K562 (cell line): ENCODE data around the gene LLCFC1.

Source experiments
- EZH2 ChIP-seq: IDR thresholded peaks from 2 replicates; pipeline ENCODE4 v1.6.1; 2012; ENCODE audit warnings: low read depth, mild to moderate bottlenecking, inconsistent platforms, low read length, borderline replicate concordance
- FOXA3 ChIP-seq, 2 experiments: fragments of 450-650 bp in 1 of 2; sonication (generic) in 1 of 2; formaldehyde crosslinking; IDR thresholded peaks in 1 of 2; conservative IDR thresholded peaks in 1 of 2; 2 replicates each; pipeline versions ENCODE4 v1.4.0 to v1.8.0; 2020 to 2022; ENCODE audit warnings: mild to moderate bottlenecking in 2 of 2, missing genetic modification reagents in 1 of 2
- FOXP1 ChIP-seq: sonication (generic); formaldehyde crosslinking; IDR thresholded peaks from 2 replicates; pipeline ENCODE4 v1.8.0; 2022; ENCODE audit warnings: mild to moderate bottlenecking, missing genetic modification reagents
- MXI1 ChIP-seq: IDR thresholded peaks from 2 replicates; pipeline ENCODE4 v1.6.1; 2011; ENCODE audit warnings: low read depth, mild to moderate bottlenecking, improper control_type of control experiment, low read length
- POLR2A ChIP-seq: fragments of 450-650 bp; conservative IDR thresholded peaks from 2 replicates; pipeline ENCODE4 v1.6.1; 2016
- POLR3G ChIP-seq: IDR thresholded peaks from 2 replicates; pipeline ENCODE4 v1.6.1; 2011; ENCODE audit not compliant: insufficient read length, insufficient replicate concordance; ENCODE audit errors: extremely low read depth
- TCF7L2 ChIP-seq: fragments of 150-350 bp; IDR thresholded peaks from 2 replicates; pipeline ENCODE4 v1.6.1; 2016; ENCODE audit warnings: low read depth, mild to moderate bottlenecking, low read length, moderate library complexity
- ZNF217 ChIP-seq: sonication (generic); formaldehyde crosslinking; IDR thresholded peaks from 2 replicates; pipeline ENCODE4 v1.8.0; 2022; ENCODE audit warnings: mild to moderate bottlenecking, missing genetic modification reagents
- TF ChIP-seq, protein P1 (sequence below), 3 experiments: IDR thresholded peaks in 2 of 3; conservative IDR thresholded peaks in 1 of 3; 2 replicates each; pipeline ENCODE4 v1.5.1; 2011 to 2012; ENCODE audit warnings: low read length in 3 of 3, mild to moderate bottlenecking in 3 of 3, control low read depth in 2 of 3, improper control_type of control experiment in 1 of 3, inconsistent platforms in 1 of 3, low read depth in 1 of 3, mixed read lengths in 1 of 3, moderate library complexity in 1 of 3; ENCODE audit not compliant: insufficient read depth in 2 of 3
- TF ChIP-seq, protein P2 (sequence below), 2 experiments: fragments of 450-650 bp in 1 of 2; sonication (generic) in 1 of 2; formaldehyde crosslinking; conservative IDR thresholded peaks; 2 replicates each; pipeline versions ENCODE4 v1.4.0 to v1.8.1; 2020 to 2022; ENCODE audit warnings: mild to moderate bottlenecking in 1 of 2, missing genetic modification reagents in 1 of 2

DNA sequence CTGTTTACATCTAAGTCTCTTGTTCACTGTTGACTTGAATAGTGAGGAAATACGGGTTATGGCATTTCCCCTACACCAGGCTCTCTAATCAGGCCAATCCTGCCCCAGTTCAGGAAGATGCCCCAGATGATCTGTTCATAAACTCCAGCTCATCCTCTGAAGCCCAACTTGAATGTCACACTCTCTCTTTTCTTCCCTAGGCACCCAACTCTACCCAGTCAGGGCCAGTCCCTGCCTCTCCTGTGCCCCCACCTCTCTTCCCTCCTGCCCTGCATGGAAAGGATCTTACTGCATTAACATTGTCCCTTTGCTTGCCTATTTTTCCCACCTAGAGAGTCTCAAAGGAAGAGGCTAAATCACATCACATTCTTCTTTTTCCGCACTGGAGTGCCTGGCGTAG, 43.1 kb upstream of the LLCFC1 start:
- TF ChIP-seq ZNF217 (CRISPR knock-in tag): no peak
- TF ChIP-seq, protein P1, sequence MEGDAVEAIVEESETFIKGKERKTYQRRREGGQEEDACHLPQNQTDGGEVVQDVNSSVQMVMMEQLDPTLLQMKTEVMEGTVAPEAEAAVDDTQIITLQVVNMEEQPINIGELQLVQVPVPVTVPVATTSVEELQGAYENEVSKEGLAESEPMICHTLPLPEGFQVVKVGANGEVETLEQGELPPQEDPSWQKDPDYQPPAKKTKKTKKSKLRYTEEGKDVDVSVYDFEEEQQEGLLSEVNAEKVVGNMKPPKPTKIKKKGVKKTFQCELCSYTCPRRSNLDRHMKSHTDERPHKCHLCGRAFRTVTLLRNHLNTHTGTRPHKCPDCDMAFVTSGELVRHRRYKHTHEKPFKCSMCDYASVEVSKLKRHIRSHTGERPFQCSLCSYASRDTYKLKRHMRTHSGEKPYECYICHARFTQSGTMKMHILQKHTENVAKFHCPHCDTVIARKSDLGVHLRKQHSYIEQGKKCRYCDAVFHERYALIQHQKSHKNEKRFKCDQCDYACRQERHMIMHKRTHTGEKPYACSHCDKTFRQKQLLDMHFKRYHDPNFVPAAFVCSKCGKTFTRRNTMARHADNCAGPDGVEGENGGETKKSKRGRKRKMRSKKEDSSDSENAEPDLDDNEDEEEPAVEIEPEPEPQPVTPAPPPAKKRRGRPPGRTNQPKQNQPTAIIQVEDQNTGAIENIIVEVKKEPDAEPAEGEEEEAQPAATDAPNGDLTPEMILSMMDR (IDR thresholded peaks at IDR 0.05 in 2 of 3, conservative IDR thresholded peaks at IDR 0.05 in 1 of 3; ENCODE audit: insufficient read depth in 2 of 3, low read depth in 1 of 3, low read length in 3 of 3): no peak
- TF ChIP-seq POLR3G: no peak
- no peak for TF ChIP-seq FOXP1 (CRISPR knock-in tag)
- no peak for TF ChIP-seq TCF7L2
- no peak for TF ChIP-seq FOXA3 (CRISPR knock-in tag; conservative IDR thresholded peaks at IDR 0.05 in 1 of 2, IDR thresholded peaks at IDR 0.05 in 1 of 2)
- TF ChIP-seq POLR2A: no peak
- no peak for TF ChIP-seq MXI1
- TF ChIP-seq, protein P2, sequence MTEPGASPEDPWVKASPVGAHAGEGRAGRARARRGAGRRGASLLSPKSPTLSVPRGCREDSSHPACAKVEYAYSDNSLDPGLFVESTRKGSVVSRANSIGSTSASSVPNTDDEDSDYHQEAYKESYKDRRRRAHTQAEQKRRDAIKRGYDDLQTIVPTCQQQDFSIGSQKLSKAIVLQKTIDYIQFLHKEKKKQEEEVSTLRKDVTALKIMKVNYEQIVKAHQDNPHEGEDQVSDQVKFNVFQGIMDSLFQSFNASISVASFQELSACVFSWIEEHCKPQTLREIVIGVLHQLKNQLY (CRISPR knock-in tag; conservative IDR thresholded peaks at IDR 0.05): no peak
- TF ChIP-seq EZH2: no peak
